Breast epithelium (tissue), 4 donors: Measurements from ENCODE around the gene SHROOM2. TPM values are rescaled to one million over a fixed set of nuclear protein-coding genes. Genes with fewer than 3 reads are reported as not detected.

ENCODE experiments used
- DNase-seq, 2 donors: peaks; one replicate each; pipeline ENCODE4 v3.0.0-alpha.2; 2019; ENCODE audit warnings: low spot score in 2 of 2
- H3K27ac ChIP-seq, 2 donors: fragments of 200-600 bp; sonication (generic) in 1 of 2; one replicate each; pipeline ENCODE4 v1.5.1; 2016 to 2019; ENCODE audit warnings: mild to moderate bottlenecking in 1 of 2
- H3K27me3 ChIP-seq, 2 donors: fragments of 200-600 bp; sonication (generic) in 1 of 2; one replicate each; pipeline versions ENCODE4 v1.5.1 to v1.6.0; 2017 to 2019; ENCODE audit warnings: control low read depth in 1 of 2, mild to moderate bottlenecking in 1 of 2
- H3K36me3 ChIP-seq: fragments of 200-600 bp; one replicate; pipeline ENCODE4 v1.5.1; 2019
- H3K4me1 ChIP-seq, 2 donors: fragments of 200-600 bp; sonication (generic); one replicate each; pipeline ENCODE4 v1.5.1; 2016 to 2019; ENCODE audit warnings: control low read depth in 1 of 2
- H3K4me3 ChIP-seq, 3 donors: fragments of 200-600 bp; sonication (generic); 1 replicate in 2 of 3; 2 replicates in 1 of 3; pipeline ENCODE4 v1.5.1; 2016 to 2019; ENCODE audit warnings: mild to moderate bottlenecking in 3 of 3, moderate library complexity in 2 of 3
- H3K9me3 ChIP-seq, 2 donors: fragments of 200-600 bp; sonication (generic) in 1 of 2; one replicate each; pipeline ENCODE4 v1.5.1; 2016 to 2019; ENCODE audit warnings: control low read depth in 1 of 2
- POLR2A ChIP-seq: fragments of 450-650 bp; IDR thresholded peaks from one replicate; pipeline ENCODE4 v1.6.1; 2016; ENCODE audit warnings: antibody characterized with exemption, mild to moderate bottlenecking, moderate library complexity
- POLR2AphosphoS5 ChIP-seq, 3 donors: sonication (generic); formaldehyde crosslinking; IDR thresholded peaks; one replicate each; pipeline ENCODE4 v1.6.1; 2017; ENCODE audit warnings: antibody characterized with exemption in 3 of 3
- intact Hi-C: fragments of 100-400 bp; cut with DNase I; formaldehyde crosslinking; loops from one replicate; pipeline ENCODE4 v1.15.1; 2023; ENCODE audit warnings: low total_unique reads
- total RNA-seq, 3 donors: library from RNA; depleted of rRNA; stranded (reverse); fragments of >200 nt; gene quantifications; one replicate each; pipeline ENCODE4 v1.1.0, GENCODE V29; 2016
- TF ChIP-seq, protein P1 (sequence below), 3 donors: fragments of 450-650 bp; IDR thresholded peaks; one replicate each; pipeline ENCODE4 v1.5.1; 2016 to 2017; ENCODE audit warnings: antibody characterized with exemption in 3 of 3, mild to moderate bottlenecking in 3 of 3, moderate library complexity in 3 of 3

The SHROOM2 gene
- total RNA-seq, 3 donors from 2014 or later = 0.48 to 4.5 (median 3.9) TPM

DNA sequence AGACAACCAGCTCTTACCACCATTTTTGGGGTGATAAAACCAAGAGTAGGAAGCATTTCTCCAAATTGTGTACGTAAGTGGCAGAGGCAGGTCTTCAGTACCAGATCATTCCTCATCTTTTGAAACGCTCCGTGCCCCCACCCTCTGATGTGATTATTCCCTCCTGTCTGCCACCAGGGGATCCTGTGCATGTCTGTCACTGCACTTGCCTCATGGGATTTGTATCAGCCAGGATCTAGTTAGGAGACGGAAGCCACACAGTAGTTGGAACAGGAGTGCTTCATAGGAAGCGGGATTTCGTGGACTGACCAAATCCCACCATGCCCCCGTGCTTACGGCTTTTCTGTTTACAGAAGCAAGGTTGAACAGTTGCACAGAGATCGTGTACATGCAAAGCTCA is 75.5 kb downstream of the SHROOM2 start:
- DNase-seq = no peak
- Histone ChIP-seq H3K9me3 (peaks cover 5 to 14% of the 10 kb centered on the region in 2 donors), H3K27me3 (peaks cover 0 to 4% of the 10 kb centered on the region in 2 donors), H3K27ac (no peak overlapping the region), H3K4me1 (no peaks in the 10 kb centered on the region), H3K4me3 (no peak overlapping the region), H3K36me3 (no peaks in the 10 kb centered on the region)
- TF ChIP-seq POLR2AphosphoS5 (IDR thresholded peaks at IDR 0.05) (no peak), POLR2A (no peak)
- TF ChIP-seq, protein P1, sequence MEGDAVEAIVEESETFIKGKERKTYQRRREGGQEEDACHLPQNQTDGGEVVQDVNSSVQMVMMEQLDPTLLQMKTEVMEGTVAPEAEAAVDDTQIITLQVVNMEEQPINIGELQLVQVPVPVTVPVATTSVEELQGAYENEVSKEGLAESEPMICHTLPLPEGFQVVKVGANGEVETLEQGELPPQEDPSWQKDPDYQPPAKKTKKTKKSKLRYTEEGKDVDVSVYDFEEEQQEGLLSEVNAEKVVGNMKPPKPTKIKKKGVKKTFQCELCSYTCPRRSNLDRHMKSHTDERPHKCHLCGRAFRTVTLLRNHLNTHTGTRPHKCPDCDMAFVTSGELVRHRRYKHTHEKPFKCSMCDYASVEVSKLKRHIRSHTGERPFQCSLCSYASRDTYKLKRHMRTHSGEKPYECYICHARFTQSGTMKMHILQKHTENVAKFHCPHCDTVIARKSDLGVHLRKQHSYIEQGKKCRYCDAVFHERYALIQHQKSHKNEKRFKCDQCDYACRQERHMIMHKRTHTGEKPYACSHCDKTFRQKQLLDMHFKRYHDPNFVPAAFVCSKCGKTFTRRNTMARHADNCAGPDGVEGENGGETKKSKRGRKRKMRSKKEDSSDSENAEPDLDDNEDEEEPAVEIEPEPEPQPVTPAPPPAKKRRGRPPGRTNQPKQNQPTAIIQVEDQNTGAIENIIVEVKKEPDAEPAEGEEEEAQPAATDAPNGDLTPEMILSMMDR (IDR thresholded peaks at IDR 0.05) = no peak
- intact Hi-C loops = no loop called here

DNA sequence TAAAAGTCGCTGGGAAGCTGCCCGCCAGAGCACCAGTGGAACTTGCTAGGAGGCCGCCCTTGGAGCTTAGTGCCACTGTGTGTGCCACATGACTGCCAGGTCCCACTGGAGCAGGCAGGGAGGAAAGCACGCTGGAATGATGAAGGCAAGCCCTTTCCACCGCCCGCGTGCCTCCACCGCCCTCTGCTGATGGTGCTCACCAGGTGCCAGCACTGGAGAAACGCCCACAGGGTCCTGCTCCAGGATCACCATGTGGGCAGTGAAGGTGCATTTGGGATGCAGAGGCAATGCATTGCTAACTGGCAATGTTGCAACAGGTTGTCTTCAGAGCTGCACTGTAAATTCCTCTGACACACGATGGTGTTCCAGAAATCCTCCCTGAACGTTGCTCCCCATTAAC is 76.3 kb downstream of the SHROOM2 start:
- Histone ChIP-seq H3K27ac (no peak overlapping the region), H3K4me1 (no peaks in the 10 kb centered on the region), H3K9me3 (peaks cover 5 to 14% of the 10 kb centered on the region in 2 donors), H3K27me3 (peaks cover 0 to 4% of the 10 kb centered on the region in 2 donors), H3K4me3 (no peak overlapping the region), H3K36me3 (no peaks in the 10 kb centered on the region)
- no peak for DNase-seq
- no peak for TF ChIP-seq POLR2A
- TF ChIP-seq POLR2AphosphoS5 (IDR thresholded peaks at IDR 0.05) = no peak
- TF ChIP-seq, protein P1 (IDR thresholded peaks at IDR 0.05) = no peak
- intact Hi-C loops = no loop called here

DNA sequence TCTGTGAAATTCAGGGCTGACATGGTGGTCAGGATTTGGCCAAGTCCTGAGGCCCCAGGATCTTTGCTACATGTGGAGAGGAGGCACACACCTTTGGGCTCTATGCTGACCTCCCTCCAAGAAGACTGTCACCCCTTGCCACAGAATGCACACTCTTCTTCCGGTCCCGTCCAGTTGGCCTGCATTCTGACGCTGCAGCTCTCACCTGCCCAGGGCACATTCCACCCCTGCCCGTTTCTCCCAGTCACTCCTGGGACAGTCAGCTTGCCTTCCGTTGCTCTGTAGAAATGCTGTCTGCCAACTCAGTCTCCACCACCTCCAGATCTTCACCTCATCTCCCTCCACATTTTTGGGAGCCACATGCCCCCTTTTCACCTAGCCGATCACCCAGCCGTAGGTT is 76.7 kb downstream of the SHROOM2 start:
- H3K9me3 ChIP-seq = peaks cover 5 to 14% of the 10 kb centered on the region in 2 donors
- H3K27me3 ChIP-seq = peaks cover 0 to 4% of the 10 kb centered on the region in 2 donors
- no peak for DNase-seq
- no peak overlapping the region for H3K27ac ChIP-seq
- H3K4me1 ChIP-seq = no peaks in the 10 kb centered on the region
- intact Hi-C loops = no loop called here
- no peak for TF ChIP-seq POLR2A
- TF ChIP-seq POLR2AphosphoS5 (IDR thresholded peaks at IDR 0.05) = no peak
- TF ChIP-seq, protein P1 (IDR thresholded peaks at IDR 0.05) = no peak
- no peak overlapping the region for H3K4me3 ChIP-seq
- H3K36me3 ChIP-seq = no peaks in the 10 kb centered on the region

DNA sequence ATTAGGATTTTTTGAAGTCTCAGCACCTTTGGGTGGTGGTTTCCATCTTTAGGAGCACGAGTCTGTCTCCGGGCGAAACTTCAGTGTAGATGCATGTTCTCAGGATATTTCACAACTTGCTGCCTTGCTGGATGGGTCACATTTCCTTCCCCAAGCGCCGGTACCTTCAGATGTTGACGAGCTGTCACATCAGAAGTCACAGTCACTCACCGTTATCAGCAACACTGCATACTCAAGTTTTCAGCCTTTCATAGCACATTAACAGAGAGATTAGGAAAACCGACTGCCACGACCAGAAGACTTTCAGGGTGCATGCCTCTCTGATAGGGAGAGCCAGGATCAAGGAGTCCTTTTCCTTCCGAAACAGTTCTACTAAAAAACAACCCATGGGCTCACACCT is 77.8 kb downstream of the SHROOM2 start:
- intact Hi-C loops = no loop called here
- TF ChIP-seq, protein P1 (IDR thresholded peaks at IDR 0.05) = no peak
- no peak for TF ChIP-seq POLR2A
- no peak for TF ChIP-seq POLR2AphosphoS5 (IDR thresholded peaks at IDR 0.05)

DNA sequence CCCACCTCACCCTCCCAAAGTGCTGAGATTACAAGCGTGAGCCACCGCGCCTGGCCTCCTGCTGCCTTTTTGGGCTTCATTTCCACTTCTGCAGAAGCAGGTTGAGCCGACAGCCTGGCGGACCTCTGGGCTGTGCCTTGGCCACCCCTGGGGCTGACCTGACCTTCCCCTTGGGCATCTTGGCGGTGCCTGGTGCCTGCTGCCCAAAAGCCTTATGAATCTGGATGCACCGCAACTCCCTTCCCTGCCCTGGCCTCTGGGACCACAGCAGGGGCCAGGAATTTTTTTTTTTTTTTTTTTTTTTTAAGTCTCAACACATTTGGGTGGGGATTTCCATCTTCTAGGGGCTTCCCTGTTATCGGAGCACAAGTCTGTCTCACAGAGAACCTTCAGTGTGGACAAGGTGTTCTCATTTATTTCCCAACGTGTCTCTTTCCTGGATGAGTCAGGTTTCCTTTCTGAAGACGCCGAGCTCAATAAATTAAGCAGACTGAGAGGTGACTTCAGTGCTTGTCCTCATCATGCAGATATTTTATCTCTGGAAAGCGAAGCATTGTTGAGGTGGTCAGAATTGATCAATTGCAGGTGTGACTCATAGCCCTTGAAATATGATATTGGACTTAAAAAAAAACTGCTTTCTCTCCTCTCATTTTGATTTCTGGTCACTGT is 79.7 kb downstream of the SHROOM2 start:
- Histone ChIP-seq H3K27ac (no peak overlapping the region), H3K4me3 (no peak overlapping the region), H3K36me3 (no peaks in the 10 kb centered on the region), H3K27me3 (peaks cover 0 to 3% of the 10 kb centered on the region in 2 donors), H3K4me1 (no peaks in the 10 kb centered on the region), H3K9me3 (peaks cover 5 to 14% of the 10 kb centered on the region in 2 donors)
- intact Hi-C loops = no loop called here
- no peak for TF ChIP-seq POLR2A
- TF ChIP-seq, protein P1 (IDR thresholded peaks at IDR 0.05) = no peak
- TF ChIP-seq POLR2AphosphoS5 (IDR thresholded peaks at IDR 0.05) = no peak
- no peak for DNase-seq

More for the DNA sequence above, 77.8 kb downstream of the SHROOM2 start:
- no peaks in the 10 kb centered on the region for H3K36me3 ChIP-seq
- H3K27me3 ChIP-seq = peaks cover 0 to 4% of the 10 kb centered on the region in 2 donors
- peaks cover 5 to 14% of the 10 kb centered on the region in 2 donors for H3K9me3 ChIP-seq
- no peak overlapping the region for H3K4me3 ChIP-seq
- no peak for DNase-seq
- H3K27ac ChIP-seq = no peak overlapping the region
- H3K4me1 ChIP-seq = no peaks in the 10 kb centered on the region
